ENCODE measurements around the gene CYP4B1. TPM values are rescaled to one million over a fixed set of nuclear protein-coding genes. Genes with fewer than 3 reads are reported as not detected.

The CYP4B1 gene
- polyA plus RNA-seq, 2 donors: 40.4 to 64.5 TPM

- WGBS, 2 donors: 81 to 87% methylated on average over 11 of the region's 11 CpGs
- H3K36me3 ChIP-seq (ENCODE audit: control insufficient read depth in 2 of 2, insufficient read depth in 2 of 2, low read length in 1 of 2): peaks cover 4 to 37% of the 10 kb centered on the region in 2 donors
- H3K4me3 ChIP-seq (ENCODE audit: low read depth in 1 of 2, low read length in 2 of 2): no peak overlapping the region
- no peak overlapping the region for H3K27ac ChIP-seq (ENCODE audit: low read depth in 2 of 2, low read length in 1 of 2)
- H3K9me3 ChIP-seq (ENCODE audit: control insufficient read depth in 2 of 2, insufficient read depth in 1 of 2, low read depth in 1 of 2, low read length in 1 of 2): no peaks in the 10 kb centered on the region
- peaks cover 0 to 5% of the 10 kb centered on the region in 2 donors for H3K4me1 ChIP-seq (ENCODE audit: control insufficient read depth in 2 of 2, insufficient read depth in 2 of 2, low read length in 1 of 2)
- H3K27me3 ChIP-seq (ENCODE audit: control insufficient read depth in 1 of 2, insufficient read depth in 2 of 2, low read length in 2 of 2): no peaks in the 10 kb centered on the region
Measured at GRCh38 chr1:46812065-46812963, 13.5 kb downstream of the CYP4B1 start.

GRCh38 chr1:46812996-46813857, 14.4 kb downstream of the CYP4B1 start:
- no peak overlapping the region for H3K27ac ChIP-seq (ENCODE audit: low read depth in 2 of 2, low read length in 1 of 2)
- H3K36me3 ChIP-seq (ENCODE audit: control insufficient read depth in 2 of 2, insufficient read depth in 2 of 2, low read length in 1 of 2): peaks cover 4 to 40% of the 10 kb centered on the region in 2 donors
- peaks cover 0 to 5% of the 10 kb centered on the region in 2 donors for H3K4me1 ChIP-seq (ENCODE audit: control insufficient read depth in 2 of 2, insufficient read depth in 2 of 2, low read length in 1 of 2)
- no peaks in the 10 kb centered on the region for H3K27me3 ChIP-seq (ENCODE audit: control insufficient read depth in 1 of 2, insufficient read depth in 2 of 2, low read length in 2 of 2)
- 87 to 91% methylated on average over 11 of the region's 11 CpGs for WGBS, 2 donors
- H3K4me3 ChIP-seq (ENCODE audit: low read depth in 1 of 2, low read length in 2 of 2): no peak overlapping the region
- no peaks in the 10 kb centered on the region for H3K9me3 ChIP-seq (ENCODE audit: control insufficient read depth in 2 of 2, insufficient read depth in 1 of 2, low read depth in 1 of 2, low read length in 1 of 2)

- H3K27me3 ChIP-seq (ENCODE audit: control insufficient read depth in 1 of 2, insufficient read depth in 2 of 2, low read length in 2 of 2): no peaks in the 10 kb centered on the region
- WGBS, 2 donors: 96 to 97% methylated on average over 9 of the region's 9 CpGs
- H3K4me3 ChIP-seq (ENCODE audit: low read depth in 1 of 2, low read length in 2 of 2): no peak overlapping the region
- peaks cover 4 to 40% of the 10 kb centered on the region in 2 donors for H3K36me3 ChIP-seq (ENCODE audit: control insufficient read depth in 2 of 2, insufficient read depth in 2 of 2, low read length in 1 of 2)
- H3K9me3 ChIP-seq (ENCODE audit: control insufficient read depth in 2 of 2, insufficient read depth in 1 of 2, low read depth in 1 of 2, low read length in 1 of 2): peaks cover 0 to 2% of the 10 kb centered on the region in 2 donors
- no peak overlapping the region for H3K27ac ChIP-seq (ENCODE audit: low read depth in 2 of 2, low read length in 1 of 2)
- H3K4me1 ChIP-seq (ENCODE audit: control insufficient read depth in 2 of 2, insufficient read depth in 2 of 2, low read length in 1 of 2): peaks cover 0 to 5% of the 10 kb centered on the region in 2 donors
Measured at GRCh38 chr1:46813858-46814396, 15.1 kb downstream of the CYP4B1 start.

GRCh38 chr1:46815133-46815532, 16.3 kb downstream of the CYP4B1 start:
- peaks cover 0 to 2% of the 10 kb centered on the region in 2 donors for H3K9me3 ChIP-seq (ENCODE audit: control insufficient read depth in 2 of 2, insufficient read depth in 1 of 2, low read depth in 1 of 2, low read length in 1 of 2)
- peaks cover 0 to 5% of the 10 kb centered on the region in 2 donors for H3K4me1 ChIP-seq (ENCODE audit: control insufficient read depth in 2 of 2, insufficient read depth in 2 of 2, low read length in 1 of 2)
- H3K27me3 ChIP-seq (ENCODE audit: control insufficient read depth in 1 of 2, insufficient read depth in 2 of 2, low read length in 2 of 2): no peaks in the 10 kb centered on the region
- no peak overlapping the region for H3K27ac ChIP-seq (ENCODE audit: low read depth in 2 of 2, low read length in 1 of 2)
- H3K36me3 ChIP-seq (ENCODE audit: control insufficient read depth in 2 of 2, insufficient read depth in 2 of 2, low read length in 1 of 2): peaks cover 4 to 46% of the 10 kb centered on the region in 2 donors
- H3K4me3 ChIP-seq (ENCODE audit: low read depth in 1 of 2, low read length in 2 of 2): no peak overlapping the region
- WGBS, 2 donors: 85 to 96% methylated on average over 6 of the region's 6 CpGs

- Histone ChIP-seq H3K27ac (ENCODE audit: low read depth in 2 of 2, low read length in 1 of 2) (no peak overlapping the region), H3K4me1 (ENCODE audit: control insufficient read depth in 2 of 2, insufficient read depth in 2 of 2, low read length in 1 of 2) (peaks cover 0 to 2% of the 10 kb centered on the region in 2 donors), H3K4me3 (ENCODE audit: low read depth in 1 of 2, low read length in 2 of 2) (no peak overlapping the region), H3K36me3 (ENCODE audit: control insufficient read depth in 2 of 2, insufficient read depth in 2 of 2, low read length in 1 of 2) (peaks cover 0 to 50% of the 10 kb centered on the region in 2 donors), H3K9me3 (ENCODE audit: control insufficient read depth in 2 of 2, insufficient read depth in 1 of 2, low read depth in 1 of 2, low read length in 1 of 2) (peaks cover 0 to 4% of the 10 kb centered on the region in 2 donors), H3K27me3 (ENCODE audit: control insufficient read depth in 1 of 2, insufficient read depth in 2 of 2, low read length in 2 of 2) (no peaks in the 10 kb centered on the region)
- WGBS, 2 donors: 83 to 97% methylated on average over 5 of the region's 5 CpGs
Measured at GRCh38 chr1:46816930-46817329, 18.1 kb downstream of the CYP4B1 start.

- peaks cover 0 to 4% of the 10 kb centered on the region in 2 donors for H3K9me3 ChIP-seq (ENCODE audit: control insufficient read depth in 2 of 2, insufficient read depth in 1 of 2, low read depth in 1 of 2, low read length in 1 of 2)
- 90% methylated on average over 6 of the region's 6 CpGs for WGBS, 2 donors
Measured at GRCh38 chr1:46817814-46818213, 19.0 kb downstream of the CYP4B1 start.

GRCh38 chr1:46818591-46818990, 19.7 kb downstream of the CYP4B1 start:
- H3K27me3 ChIP-seq (ENCODE audit: control insufficient read depth in 1 of 2, insufficient read depth in 2 of 2, low read length in 2 of 2): no peaks in the 10 kb centered on the region
- no peak overlapping the region for H3K4me3 ChIP-seq (ENCODE audit: low read depth in 1 of 2, low read length in 2 of 2)
- peaks cover 0 to 4% of the 10 kb centered on the region in 2 donors for H3K9me3 ChIP-seq (ENCODE audit: control insufficient read depth in 2 of 2, insufficient read depth in 1 of 2, low read depth in 1 of 2, low read length in 1 of 2)
- WGBS, 2 donors: 86 to 94% methylated on average over 5 of the region's 5 CpGs
- peaks cover 0 to 37% of the 10 kb centered on the region in 2 donors for H3K36me3 ChIP-seq (ENCODE audit: control insufficient read depth in 2 of 2, insufficient read depth in 2 of 2, low read length in 1 of 2)
- H3K4me1 ChIP-seq (ENCODE audit: control insufficient read depth in 2 of 2, insufficient read depth in 2 of 2, low read length in 1 of 2): no peaks in the 10 kb centered on the region
- no peak overlapping the region for H3K27ac ChIP-seq (ENCODE audit: low read depth in 2 of 2, low read length in 1 of 2)

More at GRCh38 chr1:46817814-46818213, 19.0 kb downstream of the CYP4B1 start:
- H3K4me3 ChIP-seq (ENCODE audit: low read depth in 1 of 2, low read length in 2 of 2): no peak overlapping the region
- peaks cover 0 to 42% of the 10 kb centered on the region in 2 donors for H3K36me3 ChIP-seq (ENCODE audit: control insufficient read depth in 2 of 2, insufficient read depth in 2 of 2, low read length in 1 of 2)
- H3K4me1 ChIP-seq (ENCODE audit: control insufficient read depth in 2 of 2, insufficient read depth in 2 of 2, low read length in 1 of 2): no peaks in the 10 kb centered on the region
- H3K27me3 ChIP-seq (ENCODE audit: control insufficient read depth in 1 of 2, insufficient read depth in 2 of 2, low read length in 2 of 2): no peaks in the 10 kb centered on the region
- no peak overlapping the region for H3K27ac ChIP-seq (ENCODE audit: low read depth in 2 of 2, low read length in 1 of 2)

- no peaks in the 10 kb centered on the region for H3K27me3 ChIP-seq (ENCODE audit: control insufficient read depth in 1 of 2, insufficient read depth in 2 of 2, low read length in 2 of 2)
- H3K9me3 ChIP-seq (ENCODE audit: control insufficient read depth in 2 of 2, insufficient read depth in 1 of 2, low read depth in 1 of 2, low read length in 1 of 2): peaks cover 0 to 4% of the 10 kb centered on the region in 2 donors
- no peak overlapping the region for H3K27ac ChIP-seq (ENCODE audit: low read depth in 2 of 2, low read length in 1 of 2)
- H3K4me1 ChIP-seq (ENCODE audit: control insufficient read depth in 2 of 2, insufficient read depth in 2 of 2, low read length in 1 of 2): no peaks in the 10 kb centered on the region
- H3K4me3 ChIP-seq (ENCODE audit: low read depth in 1 of 2, low read length in 2 of 2): no peak overlapping the region
- 59 to 75% methylated on average over 1 of the region's 1 CpG for WGBS, 2 donors
- peaks cover 0 to 30% of the 10 kb centered on the region in 2 donors for H3K36me3 ChIP-seq (ENCODE audit: control insufficient read depth in 2 of 2, insufficient read depth in 2 of 2, low read length in 1 of 2)
Measured at GRCh38 chr1:46819335-46819734, 20.5 kb downstream of the CYP4B1 start.

GRCh38 chr1:46820076-46820475, 21.2 kb downstream of the CYP4B1 start:
- Histone ChIP-seq H3K9me3 (ENCODE audit: control insufficient read depth in 2 of 2, insufficient read depth in 1 of 2, low read depth in 1 of 2, low read length in 1 of 2) (peaks cover 0 to 4% of the 10 kb centered on the region in 2 donors), H3K4me3 (ENCODE audit: low read depth in 1 of 2, low read length in 2 of 2) (no peak overlapping the region), H3K27me3 (ENCODE audit: control insufficient read depth in 1 of 2, insufficient read depth in 2 of 2, low read length in 2 of 2) (no peaks in the 10 kb centered on the region), H3K4me1 (ENCODE audit: control insufficient read depth in 2 of 2, insufficient read depth in 2 of 2, low read length in 1 of 2) (no peaks in the 10 kb centered on the region), H3K27ac (ENCODE audit: low read depth in 2 of 2, low read length in 1 of 2) (no peak overlapping the region), H3K36me3 (ENCODE audit: control insufficient read depth in 2 of 2, insufficient read depth in 2 of 2, low read length in 1 of 2) (peaks cover 0 to 27% of the 10 kb centered on the region in 2 donors)
- WGBS, 2 donors: 78 to 82% methylated on average over 4 of the region's 4 CpGs

Measured in esophagus (tissue), 2 donors.